ENCODE data around the gene LRRN3.

- TF ChIP-seq CTCF (IDR thresholded peaks at IDR 0.05) = no peak
- no peak for TF ChIP-seq POLR2AphosphoS5 (IDR thresholded peaks at IDR 0.05)
Measured at GRCh38 chr7:111129435-111129834, 38.5 kb downstream of the LRRN3 start.

All from upper lobe of left lung (tissue), 4 donors.